Uterus (tissue), 2 donors: ENCODE measurements around the gene ACSF3.

Experiments used
- CTCF ChIP-seq, 4 experiments: fragments of 200-600 bp in 2 of 4; fragments of 450-650 bp in 2 of 4; sonication (generic) in 2 of 4; IDR thresholded peaks; one replicate each; pipeline ENCODE4 v1.5.1; 2016 to 2019; ENCODE audit warnings: antibody characterized with exemption in 4 of 4, mild to moderate bottlenecking in 2 of 4, moderate library complexity in 1 of 4
- POLR2A ChIP-seq, 2 donors: fragments of 450-650 bp; IDR thresholded peaks; one replicate each; pipeline ENCODE4 v1.6.1; 2016; ENCODE audit warnings: antibody characterized with exemption in 2 of 2, mild to moderate bottlenecking in 1 of 2, moderate library complexity in 1 of 2

DNA sequence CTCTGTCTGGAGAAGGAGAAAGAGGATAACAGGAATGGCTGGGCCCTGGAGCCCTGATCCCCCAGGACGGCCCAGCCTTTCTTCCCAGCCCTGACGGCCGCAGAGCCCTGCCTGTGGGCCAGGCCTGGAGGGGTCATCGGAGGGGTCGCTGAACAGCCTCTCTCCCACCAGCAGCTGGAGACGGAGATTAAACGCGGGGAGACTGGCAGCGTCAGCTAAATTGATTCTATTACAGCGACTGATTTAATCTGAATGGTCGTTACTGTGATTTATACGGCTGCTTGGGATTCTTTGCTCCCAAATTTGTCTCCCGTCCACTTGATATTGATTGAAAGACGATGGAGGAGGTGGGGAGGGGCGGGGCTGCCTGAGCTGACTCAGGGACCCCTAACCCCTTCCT, 70.8 kb downstream of the ACSF3 start:
- TF ChIP-seq CTCF (IDR thresholded peaks at IDR 0.05) (no peak), POLR2A (IDR thresholded peaks at IDR 0.05) (no peak)
